ENCODE measurements around the gene DDX47.

DDX47 gene

GRCh38 chr12:12877781-12878455, 64.8 kb downstream of the DDX47 start:
- no peak for TF ChIP-seq CTCF (IDR thresholded peaks at IDR 0.05)
- Histone ChIP-seq H2AFZ (no peak overlapping the region), H3K36me3 (ENCODE audit: control insufficient read depth, insufficient read depth, low read length) (no peaks in the 10 kb centered on the region), H3K9ac (no peak overlapping the region), H3K79me2 (no peaks in the 10 kb centered on the region), H3K4me2 (ENCODE audit: low read length) (no peak overlapping the region), H3K27ac (no peak overlapping the region), H3K9me3 (ENCODE audit: control insufficient read depth, low read length) (no peaks in the 10 kb centered on the region), H3K27me3 (ENCODE audit: control insufficient read depth, insufficient read depth, low read length) (no peaks in the 10 kb centered on the region), H3K4me1 (no peaks in the 10 kb centered on the region), H3K4me3 (ENCODE audit: low read depth, low read length) (no peak overlapping the region)

Measured in parathyroid adenoma (tissue), 2 donors.